NCI-H82 treated with DMSO at 0.1 percent for 48 hours (cell line): Measurements from ENCODE around the gene PHOX2B.
"Not testable (repeated sequence)": the region's sequence is repeated elsewhere in the genome, so short reads cannot be mapped to it uniquely, and the experiment has no call there.

Experiments
- DNase-seq: peaks from one replicate; lab custom pipeline; 2025; ENCODE audit not compliant: unreplicated experiment; lab: John Stamatoyannopoulos, UW

The PHOX2B gene

DNA sequence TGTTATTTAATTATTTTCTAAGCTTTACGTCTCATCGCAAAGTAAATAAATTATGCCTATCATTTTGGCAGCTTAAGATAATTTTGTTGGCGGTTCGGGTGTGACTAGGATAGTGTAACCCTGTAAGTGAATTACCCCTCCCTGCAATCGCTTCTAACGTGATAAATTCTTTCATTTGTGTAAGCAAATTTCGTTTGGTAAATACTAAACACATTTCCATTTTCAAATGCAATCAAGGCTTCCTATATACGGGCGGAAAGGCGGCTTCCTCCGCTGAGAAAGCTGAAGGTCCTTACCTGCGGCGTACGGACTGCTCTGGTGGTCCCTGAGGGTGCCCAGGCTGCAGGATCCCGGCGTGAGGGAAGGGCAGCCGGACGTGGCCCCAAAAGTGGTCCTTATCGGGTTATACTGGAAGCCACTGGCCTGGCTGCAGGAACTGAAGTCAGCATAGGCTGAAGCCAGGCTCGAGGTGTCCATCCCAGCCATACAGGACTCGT, 403 bp downstream of the PHOX2B start:
- DNase-seq: peak; percentile 54

DNA sequence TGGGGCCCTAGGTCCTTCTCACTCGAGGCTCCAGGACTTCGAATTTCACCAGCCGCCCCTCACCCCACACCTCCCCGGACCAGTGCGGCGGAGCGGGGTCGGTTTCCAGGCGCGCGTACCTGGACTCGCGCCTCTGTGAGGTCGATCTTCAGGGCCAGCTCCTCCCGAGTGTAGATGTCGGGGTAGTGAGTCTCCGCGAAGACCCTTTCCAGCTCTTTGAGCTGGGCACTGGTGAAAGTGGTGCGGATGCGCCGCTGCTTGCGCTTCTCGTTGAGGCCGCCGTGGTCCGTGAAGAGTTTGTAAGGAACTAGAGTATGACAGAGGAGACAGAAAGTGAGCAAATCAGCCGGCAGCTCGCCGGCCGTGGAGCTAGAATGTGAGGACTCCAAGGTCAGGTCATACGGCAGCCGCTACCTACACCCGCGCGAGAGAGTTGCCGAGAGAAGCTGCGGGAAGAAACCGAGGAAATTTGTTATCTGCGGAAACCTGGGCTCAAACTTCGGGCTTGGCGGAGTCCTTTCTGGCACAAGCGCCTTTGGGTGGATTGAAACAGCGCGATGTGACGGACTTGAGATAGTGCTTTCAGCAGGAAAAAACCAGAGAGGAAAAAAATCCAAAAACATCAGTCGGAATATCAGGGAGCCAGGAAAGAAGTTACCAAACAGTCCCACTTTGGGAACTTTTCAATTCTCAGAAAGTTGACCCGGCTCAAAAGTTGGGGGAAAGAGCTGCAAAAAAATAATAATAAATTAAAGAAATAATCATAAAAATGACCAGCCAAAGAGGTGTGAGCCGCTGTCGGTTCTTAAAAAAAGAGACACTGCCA, 1.1 kb downstream of the PHOX2B start:
- DNase-seq: no peak

DNA sequence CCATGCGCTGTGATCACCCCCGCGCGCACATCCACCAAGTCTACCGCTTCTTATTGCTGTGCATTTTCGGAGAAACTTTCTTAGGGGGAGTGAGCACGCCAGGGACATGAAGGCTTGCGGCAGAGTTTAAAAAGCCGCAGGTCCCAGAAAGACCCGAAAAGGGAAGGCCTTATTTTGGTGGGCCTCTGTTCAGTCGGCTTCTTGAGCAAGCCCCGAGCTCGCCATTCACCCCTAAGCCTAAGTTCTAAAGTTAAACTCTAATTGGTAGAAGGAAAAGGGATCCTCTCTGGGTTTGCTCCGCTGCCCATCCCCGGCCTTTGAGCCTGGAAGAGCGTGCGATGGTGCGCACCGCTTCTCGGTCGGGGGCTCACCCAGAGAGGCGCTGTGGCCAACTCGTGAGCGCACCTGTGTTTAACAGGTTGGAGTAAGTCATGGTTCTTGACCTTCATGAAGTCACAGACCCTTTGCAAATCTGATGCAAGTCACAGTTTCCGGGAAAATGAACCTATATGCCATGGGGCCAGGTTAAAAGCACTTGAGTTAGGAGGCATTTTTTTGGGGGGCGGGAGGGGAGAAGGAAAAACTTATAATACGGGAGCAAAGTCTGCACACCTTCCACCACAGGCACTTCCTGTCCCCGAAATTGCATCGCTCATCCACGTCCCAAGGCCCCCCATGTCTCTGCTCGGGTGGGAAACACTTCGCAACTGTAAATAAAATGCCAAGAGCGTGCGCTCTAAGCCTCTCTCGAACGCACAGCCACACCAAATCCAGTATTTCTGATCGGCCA, 1.9 kb downstream of the PHOX2B start:
- DNase-seq: no peak

DNA sequence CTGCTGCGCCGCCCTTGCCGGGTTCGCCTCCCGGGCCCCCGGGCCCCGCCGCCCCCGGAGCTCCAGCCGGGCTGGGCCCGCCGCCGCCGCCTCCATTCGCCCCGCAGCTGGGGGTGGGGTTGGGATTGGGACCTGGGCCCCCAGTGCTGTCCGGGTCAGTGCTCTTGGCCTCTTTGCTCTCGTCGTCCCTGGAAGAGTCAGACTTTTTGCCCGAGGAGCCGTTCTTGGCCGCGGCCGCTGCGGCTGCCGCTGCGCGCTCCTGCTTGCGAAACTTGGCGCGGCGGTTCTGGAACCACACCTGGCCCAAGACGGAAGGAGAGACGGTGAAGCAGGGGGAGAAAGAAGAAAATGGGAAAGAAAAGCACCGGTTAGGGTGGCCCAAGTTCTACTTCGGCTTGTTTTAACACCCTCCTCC, 2.5 kb downstream of the PHOX2B start:
- no peak for DNase-seq

DNA sequence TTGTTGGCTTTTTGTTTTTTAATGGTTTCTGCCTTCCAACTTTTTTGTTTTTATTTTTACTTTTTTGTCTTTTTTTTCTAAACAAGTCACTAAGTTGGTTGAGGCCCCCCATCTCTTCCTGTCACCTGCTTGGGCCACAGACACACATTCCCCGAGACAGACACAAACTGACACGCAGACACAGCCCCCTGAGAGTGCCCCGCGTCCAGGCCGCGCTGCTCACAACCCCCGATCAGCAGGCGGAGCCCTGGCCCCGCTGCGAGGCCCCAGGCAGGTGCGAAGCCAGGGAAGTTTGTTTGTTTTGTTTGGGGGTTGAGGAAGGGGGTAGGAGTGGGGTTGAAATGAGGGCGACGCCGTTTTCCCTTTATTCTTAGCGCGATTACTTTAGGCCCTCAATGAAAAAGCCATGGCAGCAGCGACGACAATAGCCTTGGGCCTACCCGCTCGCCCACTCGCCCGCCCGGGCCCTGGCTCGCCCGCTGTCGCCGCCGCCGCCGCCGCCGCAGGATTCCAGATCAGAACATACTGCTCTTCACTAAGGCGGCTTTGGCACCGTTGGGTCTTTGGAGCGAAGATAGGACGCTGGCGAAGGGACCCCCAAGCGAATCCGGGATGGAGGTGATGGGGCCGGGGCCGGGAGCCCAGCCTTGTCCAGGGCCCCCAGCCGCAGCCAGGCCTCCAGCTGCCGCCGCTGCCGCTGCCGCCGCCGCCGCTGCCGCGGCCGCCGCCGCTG, 3.1 kb downstream of the PHOX2B start:
- DNase-seq: no peak

DNA sequence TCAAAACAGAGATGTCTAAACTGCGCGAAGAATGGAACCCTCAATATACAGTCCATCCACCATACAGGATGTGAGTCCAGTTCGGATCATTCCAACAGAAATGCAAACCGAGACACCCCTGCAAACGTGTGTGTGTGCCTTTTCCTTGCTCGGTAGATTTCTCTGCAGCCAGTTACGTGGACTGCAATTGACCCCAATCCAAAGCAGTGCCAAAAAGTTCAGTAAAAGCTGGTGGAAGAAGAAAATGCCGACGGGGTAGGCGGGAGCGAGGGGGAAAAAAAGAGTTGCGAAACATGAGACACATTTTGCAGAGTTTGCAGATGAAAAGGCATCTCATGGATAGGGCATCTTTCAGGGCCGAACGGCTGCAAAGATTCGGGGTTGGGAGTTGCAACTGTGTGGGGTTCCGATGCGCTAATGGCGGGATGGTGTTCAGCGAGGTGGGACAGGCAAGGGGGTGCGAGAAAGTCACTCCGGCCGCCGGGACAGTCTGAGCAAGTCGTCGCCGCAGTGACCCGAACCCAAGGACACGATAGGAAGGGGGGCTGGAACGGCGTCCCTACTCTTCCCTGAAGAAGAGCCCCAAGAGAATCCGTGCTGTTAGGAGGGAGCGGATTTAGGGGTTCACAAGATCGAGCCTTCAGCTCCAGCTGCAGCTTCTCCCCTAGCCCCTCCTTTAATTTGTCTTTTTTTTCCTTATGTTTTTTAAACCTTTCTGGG, 3.8 kb downstream of the PHOX2B start:
- DNase-seq: no peak

DNA sequence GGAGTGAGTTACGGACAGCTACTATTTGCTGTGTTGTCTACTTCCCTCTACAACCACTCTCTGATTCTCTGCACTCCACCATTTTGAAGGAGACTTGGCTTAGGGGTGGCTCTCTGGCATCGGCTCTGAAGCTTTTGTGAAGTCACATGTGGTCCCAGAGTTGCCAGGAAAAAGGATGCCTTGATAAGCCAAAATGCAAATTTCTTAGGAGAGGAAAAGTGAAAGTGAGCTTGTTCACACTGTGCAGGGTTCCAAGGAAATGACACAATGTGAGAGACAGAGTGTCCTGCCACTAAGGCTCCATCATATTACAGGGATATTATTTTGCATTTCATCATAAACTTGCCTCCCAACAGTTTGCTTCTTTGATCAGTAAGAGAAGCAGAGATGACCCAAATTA, 7.2 kb downstream of the PHOX2B start:
- DNase-seq: no peak

DNA sequence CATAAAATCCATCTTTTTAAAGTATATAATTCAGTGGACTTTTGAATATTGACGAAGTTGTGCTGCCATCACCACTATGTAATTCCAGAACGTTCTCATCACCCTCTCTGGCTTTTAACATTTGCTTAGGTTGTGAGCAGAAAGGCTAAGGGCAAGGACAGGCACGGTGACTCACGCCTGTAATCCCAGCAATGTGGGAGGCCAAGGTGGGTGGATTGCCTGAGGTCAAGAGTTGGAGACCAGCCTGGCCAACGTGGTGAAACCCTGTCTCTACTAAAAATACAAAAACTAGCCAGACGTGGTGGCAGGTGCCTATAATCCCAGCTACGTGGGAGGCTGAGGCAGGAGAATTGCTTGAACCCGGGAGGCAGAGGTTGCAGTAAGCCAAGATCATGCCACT, 11.0 kb downstream of the PHOX2B start:
- DNase-seq: not testable (repeated sequence)

DNA sequence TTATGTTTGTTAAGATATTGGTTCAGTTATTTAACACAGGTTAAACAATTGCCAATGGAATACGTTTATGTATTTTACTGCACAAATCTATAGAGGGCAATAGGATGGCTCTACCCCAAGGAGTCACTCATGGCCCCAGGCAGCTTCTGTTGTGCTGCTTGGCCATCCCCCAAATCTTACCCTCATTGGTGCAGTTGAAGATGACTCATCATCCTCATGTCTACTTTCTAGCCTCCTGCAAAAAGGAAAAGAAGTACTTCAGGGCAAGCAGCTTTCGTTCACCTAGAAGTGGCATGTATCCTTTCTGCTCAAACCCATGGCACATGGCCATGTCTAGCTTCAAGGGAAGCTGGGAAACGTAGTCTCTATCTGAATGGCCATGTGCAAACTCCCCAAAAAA, 14.2 kb downstream of the PHOX2B start:
- DNase-seq: no peak

DNA sequence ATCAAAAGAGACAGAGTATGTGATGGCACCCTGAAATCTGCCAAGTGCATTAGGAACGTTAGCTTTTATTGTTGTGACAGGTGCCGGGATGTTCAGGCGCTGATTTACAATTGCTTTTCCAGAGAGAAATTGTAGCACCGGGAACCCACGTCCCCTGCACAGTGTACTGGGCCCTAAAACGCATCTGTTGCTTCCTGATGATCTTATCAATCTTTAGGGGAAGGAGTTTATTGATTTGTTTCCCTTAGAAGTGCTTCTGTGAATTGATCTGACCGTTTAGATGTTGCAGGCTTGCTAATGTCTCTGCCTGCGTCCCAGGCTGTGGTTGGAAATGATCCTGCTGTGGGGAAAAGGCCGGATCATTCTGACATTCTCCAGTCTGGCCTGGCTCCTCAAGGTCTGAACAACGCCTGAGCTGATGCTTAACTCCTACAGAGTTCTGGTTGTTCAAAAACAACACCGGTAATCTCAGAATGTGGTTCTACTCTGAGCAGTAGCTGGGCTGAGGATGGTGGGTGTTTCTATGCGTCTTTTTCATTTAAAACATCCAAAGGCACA, 16.9 kb downstream of the PHOX2B start:
- no peak for DNase-seq

DNA sequence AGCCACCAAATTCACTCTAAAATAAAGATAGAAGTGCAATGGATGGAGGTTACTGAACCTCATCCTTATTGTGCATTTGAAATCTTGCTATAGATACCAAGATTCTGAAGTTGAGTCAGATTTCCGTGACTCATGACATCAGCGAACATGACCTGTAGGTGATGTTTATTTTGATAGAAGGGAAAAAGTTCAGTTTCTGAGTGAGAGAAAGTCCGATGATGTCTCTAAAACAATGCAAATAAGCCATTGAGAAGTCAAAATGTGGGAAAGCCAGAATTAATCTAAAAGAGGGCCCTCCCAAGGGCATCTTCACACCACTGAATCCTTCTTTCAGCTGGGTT, 20.0 kb downstream of the PHOX2B start:
- DNase-seq: no peak

DNA sequence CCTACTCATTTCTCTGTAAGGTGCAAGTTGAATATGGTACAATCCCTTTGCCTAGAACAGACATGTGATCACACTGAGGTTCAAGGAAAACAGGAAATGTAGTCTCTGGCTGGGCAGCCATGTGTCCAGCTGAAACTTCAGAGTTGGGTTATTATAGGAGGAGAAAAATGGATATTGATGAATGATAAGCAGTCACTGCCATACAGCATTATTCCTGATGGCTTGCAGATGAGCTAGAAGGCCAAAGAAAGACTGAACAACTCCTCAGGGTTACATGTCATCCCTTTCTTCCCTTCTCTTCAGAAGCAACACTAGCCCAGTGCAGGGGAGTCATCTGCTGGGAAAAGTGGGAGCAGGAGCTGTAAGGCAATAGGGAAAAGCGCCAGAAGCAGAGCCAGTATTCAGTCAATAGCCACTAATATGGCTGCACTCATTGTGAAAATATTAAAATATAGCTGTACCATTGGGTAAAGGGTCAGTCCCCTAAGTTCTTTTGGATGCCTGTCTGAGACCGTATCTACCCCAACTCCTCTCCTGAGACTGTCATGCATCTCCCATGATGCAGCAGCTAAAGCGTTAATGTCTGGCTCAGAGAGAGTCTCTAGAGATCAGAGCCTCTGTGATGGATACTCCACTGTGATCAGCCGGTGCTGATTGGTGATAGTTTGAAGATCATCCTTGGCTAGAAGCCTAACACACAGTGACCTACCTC, 20.5 kb downstream of the PHOX2B start:
- DNase-seq: no peak

DNA sequence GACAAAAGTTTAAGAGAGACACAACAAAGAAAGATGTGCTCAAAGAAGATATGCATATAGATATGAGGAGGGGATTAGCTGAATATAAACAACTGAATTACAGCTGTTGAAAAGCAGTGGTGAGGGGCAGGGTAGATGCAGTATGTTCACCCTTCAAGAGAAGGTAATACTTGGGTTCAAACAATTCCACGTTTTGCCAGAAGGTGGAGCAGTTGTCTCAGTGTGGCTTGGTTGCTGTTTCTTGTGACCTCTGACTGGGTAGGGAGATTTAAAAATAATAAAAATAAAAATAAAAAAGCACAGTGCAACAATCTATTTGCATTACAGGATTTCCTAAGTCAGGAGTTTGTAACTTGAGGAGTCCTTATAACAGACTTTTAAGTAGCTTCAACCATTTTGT, 23.3 kb downstream of the PHOX2B start:
- DNase-seq: no peak

DNA sequence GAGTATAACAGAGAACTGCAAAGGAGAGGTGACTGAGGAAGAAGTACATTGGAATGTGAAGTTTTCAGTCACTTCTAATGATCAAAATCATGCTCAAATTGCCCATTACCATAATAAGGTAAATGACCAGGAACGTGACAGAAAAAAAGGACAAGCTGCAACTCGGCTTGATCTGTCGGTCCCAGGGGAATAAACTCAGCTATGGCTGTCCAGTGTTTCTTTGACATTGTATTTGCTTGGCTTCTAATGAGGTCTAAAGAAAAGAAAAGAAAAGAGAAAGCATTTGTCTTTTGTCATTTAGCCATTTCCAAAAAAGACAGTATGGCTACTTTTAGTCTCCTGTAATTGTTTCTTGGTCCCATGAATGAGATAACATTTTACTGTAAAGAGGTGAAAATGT, 25.2 kb downstream of the PHOX2B start:
- no peak for DNase-seq

DNA sequence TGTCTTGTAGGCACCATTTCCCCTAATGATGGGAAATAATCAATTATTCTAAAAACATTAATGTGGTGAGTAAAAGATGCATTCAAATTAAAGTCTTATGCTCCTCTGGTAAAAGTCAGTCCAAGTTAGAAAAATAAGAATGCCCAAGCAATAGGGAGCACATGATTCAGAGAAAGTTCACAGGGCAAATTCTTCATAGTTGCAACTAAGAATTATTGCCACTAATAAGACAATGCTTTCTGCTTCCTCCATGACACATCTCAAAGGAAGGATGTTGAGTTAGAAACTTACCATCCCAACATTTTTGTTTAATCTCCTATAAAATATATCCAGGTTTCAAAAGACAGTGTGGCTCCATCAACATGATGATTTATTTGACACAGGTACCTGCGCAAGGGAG, 26.3 kb downstream of the PHOX2B start:
- DNase-seq: no peak

DNA sequence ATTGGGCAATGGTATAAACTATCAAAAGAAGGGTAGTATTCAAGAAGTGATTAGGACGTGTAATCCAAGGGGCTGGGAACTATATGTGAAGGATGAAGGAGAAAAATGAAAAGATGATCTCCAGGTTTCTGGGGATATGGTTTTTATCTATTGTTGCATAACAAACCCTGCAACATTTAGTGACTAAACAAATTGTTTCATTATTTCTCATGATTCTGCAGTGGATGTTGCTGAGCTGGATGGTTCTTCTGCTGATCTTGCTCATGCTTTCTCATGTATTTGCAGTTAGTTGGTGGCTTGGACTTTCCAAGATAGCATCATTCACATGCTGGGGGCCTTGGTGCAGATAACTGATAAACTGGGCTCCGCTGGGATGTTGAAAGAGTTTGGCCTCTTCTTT, 29.1 kb downstream of the PHOX2B start:
- DNase-seq: no peak

DNA sequence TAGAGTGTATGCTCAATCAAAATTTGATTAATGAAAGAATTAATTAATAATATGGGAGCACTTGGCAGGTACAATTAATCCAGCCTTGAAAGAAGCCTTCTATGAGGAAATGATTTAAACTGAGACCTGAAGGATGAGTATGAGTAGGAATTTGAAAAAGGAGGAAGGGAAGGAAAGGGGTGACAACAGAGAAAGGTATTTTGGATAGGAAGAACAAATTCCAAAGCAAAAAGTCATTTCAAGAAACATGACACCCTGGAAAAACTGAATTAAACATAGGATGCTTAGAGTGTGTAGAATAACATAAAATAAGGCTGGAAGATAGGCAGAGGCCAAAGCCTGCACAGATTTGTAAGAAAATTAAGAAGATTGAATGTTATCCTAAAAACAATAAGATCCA, 29.6 kb downstream of the PHOX2B start:
- no peak for DNase-seq

DNA sequence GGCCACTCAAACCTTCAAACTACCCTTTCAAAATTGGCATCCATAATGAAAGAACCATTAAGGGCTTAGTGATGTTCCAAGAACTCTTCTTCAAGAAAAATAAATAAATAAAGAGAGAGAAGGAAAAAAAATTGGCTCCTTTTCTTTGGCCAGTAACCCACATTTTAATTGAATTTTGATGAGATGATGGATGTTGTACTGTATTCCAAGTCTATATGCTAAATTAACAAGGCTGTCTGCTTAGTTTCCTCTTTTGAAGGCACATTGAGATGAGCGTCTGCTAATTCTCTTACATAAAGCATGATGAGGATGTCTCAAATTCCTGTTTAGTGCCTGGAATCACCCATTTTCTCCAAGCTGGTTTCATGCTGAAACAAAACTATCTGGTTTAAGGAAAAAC, 33.4 kb downstream of the PHOX2B start:
- no peak for DNase-seq

DNA sequence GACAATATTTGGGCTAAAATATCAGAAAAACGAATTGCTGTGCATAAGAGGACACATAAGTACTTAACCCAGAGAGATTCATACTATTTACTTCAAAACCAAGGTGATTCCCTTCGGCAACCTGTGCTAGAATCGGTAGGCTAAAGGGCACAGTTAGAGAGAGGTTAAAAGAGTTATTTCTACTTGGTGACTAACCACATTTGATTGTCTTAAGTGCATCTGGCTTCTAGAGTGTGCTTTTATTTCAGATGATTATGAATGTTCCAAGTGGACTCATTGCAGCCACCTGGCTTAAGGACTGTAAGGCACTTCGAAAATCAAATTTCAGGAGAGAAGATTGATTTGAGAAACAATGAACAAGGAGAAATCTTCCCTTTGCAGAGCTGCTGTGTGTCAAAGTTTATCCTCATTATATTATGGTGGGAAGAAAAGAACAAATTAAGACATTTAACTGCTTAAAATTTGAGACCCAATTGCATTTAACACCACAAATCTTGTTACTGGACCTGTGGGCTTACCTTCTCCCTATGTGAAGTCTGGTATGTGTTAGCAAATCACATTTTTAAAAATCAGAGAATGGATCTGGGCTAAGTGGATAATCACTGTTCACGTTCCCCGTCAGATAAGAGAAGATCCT, 34.0 kb downstream of the PHOX2B start:
- no peak for DNase-seq

DNA sequence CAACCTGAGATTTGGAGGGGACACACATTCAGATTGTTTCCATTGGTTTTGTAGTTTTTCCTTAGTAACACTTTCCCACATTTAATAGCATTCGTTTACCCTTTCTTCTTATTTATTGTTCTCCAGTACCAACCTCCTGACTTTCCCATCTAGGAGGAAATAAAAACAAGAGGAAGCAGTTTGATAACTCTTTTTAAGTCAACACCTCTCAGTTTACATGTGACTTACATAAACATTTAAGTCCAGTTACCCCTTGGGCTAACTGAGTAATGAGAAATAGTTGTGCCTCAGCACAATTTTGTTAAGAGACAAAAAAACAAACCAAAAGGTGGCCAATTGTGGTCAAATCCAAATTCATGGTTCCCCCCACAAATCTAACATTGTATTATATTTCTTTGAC, 34.8 kb downstream of the PHOX2B start:
- DNase-seq: no peak
